Psoas muscle (tissue), 8 donors: Measurements from ENCODE around the gene PLXNB2. TPM values are rescaled to one million over a fixed set of nuclear protein-coding genes. Genes with fewer than 3 reads are reported as not detected.

ENCODE experiments used
- ATAC-seq, 4 donors: fragments of 200-7000 bp; cut with Tn5 transposase; one replicate each; pipeline ENCODE4 v1.9.1; 2020; ENCODE audit warnings: moderate library complexity in 3 of 4, mild to moderate bottlenecking in 2 of 4
- DNase-seq, 2 donors: peaks; one replicate each; pipeline ENCODE4 v3.0.0-alpha.2; 2020
- H3K27ac ChIP-seq: fragments of 200-600 bp; one replicate; pipeline ENCODE4 v1.8.0; 2022
- H3K27me3 ChIP-seq, 3 donors: fragments of 200-600 bp in 1 of 3; one replicate each; pipeline versions ENCODE4 v1.6.1 to v1.8.0; 2013 to 2022; ENCODE audit warnings: low read length in 2 of 3, mild to moderate bottlenecking in 2 of 3, moderate library complexity in 1 of 3; ENCODE audit not compliant: insufficient read depth in 3 of 3
- H3K36me3 ChIP-seq, 2 donors: fragments of 200-600 bp in 1 of 2; one replicate each; pipeline versions ENCODE4 v1.6.1 to v1.8.0; 2013 to 2022; ENCODE audit warnings: low read depth in 1 of 2, mild to moderate bottlenecking in 1 of 2, moderate library complexity in 1 of 2; ENCODE audit not compliant: insufficient read depth in 1 of 2
- H3K4me1 ChIP-seq: fragments of 200-600 bp; one replicate; pipeline ENCODE4 v1.8.0; 2022
- H3K4me3 ChIP-seq: fragments of 200-600 bp; one replicate; pipeline ENCODE4 v1.8.0; 2022; ENCODE audit warnings: mild to moderate bottlenecking
- H3K9me3 ChIP-seq: fragments of 200-600 bp; one replicate; pipeline ENCODE4 v1.8.0; 2022
- WGBS, 3 donors: extraction: QIAGEN DNeasy Blood & Tissue Kit; methylation state at CpG; one replicate each; pipeline versions ENCODE4 v1.1.6 to v1.1.7; 2013; 5-methylcytosine and 5-hydroxymethylcytosine counted together
- intact Hi-C, 2 donors: fragments of 100-400 bp; cut with DNase I; formaldehyde crosslinking; loops; one replicate each; pipeline versions ENCODE4 v1.11.0 to v1.14.2; 2022
- polyA plus RNA-seq, 3 donors: library from polyadenylated mRNA; stranded (reverse); fragments of 200-250 nt; gene quantifications; one replicate each; pipeline ENCODE4 v1.2.3, GENCODE V29; 2013
- total RNA-seq, 4 donors: library from RNA; stranded (reverse); fragmentation: NEBNext Ultra II Directional in 2 of 4; extraction: Animal tissue kit (Norgen Biotek cat#: 25700) in 2 of 4; gene quantifications; one replicate each; pipeline versions ENCODE4 v1.2.1 to v1.2.4, GENCODE V29; 2021 to 2023
- TF ChIP-seq, protein P1 (sequence below): fragments of 200-600 bp; IDR thresholded peaks from one replicate; pipeline ENCODE4 v1.8.0; 2022; ENCODE audit warnings: antibody characterized with exemption
- donor health status: healthy with polysubstance abuse.
- donor health status: DM: no; HTN: no; CAD: no; lungs with moderate emphysema.
- donor health status: Bipolar disorder and iron deficiency.
- donor health status: healthy.
- donor health status: DM: yes; HTN: yes; CAD: no.
- donor health status: DM: no; HTN: no; CAD: no.
- donor health status: DM: no; HTN: no; CAD: no.
- donor health status: DM: yes; HTN: yes; CAD: no.

The PLXNB2 gene
- total and polyA plus RNA-seq, 7 donors, result 3.9 to 43.7 (median 13.6) TPM

DNA sequence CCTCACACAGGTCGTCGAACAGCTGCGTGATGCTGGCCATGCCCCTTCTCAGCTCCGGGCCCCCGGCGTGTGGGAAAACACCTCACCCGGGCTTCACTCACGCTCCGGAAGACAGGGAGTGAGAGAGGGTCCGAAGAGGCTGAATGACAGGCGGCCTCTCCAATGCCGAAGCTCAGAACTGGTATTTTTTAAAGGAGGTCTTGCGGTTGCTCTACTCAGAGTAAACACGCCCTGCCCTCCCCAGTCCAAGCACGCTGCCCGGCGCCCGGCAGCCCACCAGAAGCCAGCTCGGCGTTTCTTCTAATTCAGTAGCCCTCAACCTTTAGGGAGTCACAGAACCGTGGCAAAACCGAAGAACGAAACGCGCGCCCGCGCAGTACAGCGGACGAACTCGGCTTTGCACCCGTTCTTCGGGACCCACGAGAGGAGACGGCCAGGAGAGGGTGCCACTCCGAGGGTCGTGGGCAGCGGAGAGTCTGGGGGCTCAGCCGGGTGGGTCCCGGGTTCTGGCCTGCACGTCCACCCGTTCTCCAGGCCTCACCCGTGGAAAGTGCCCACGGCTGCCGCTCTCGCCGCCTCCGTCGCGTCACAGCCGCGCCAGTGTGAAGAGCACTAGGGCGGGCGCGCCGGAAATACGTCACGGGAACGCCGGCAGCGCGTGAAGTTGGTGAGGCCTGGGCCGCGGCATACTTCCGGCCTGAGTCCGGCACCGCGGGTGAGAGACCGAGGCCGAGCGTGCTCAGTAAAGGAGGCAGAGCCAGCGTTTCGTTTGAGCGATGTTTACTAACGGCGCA is 62.8 kb downstream of the PLXNB2 start, which contains the start of gene TUBGCP6:
TSS of gene TUBGCP6 (minus strand) at position 604 of the 794 bp plus-strand sequence. CDS start at position 40, 564 bp downstream.
- DNase-seq, result peak; percentile 98
- 0 to 1% (median 0%) methylated on average over 75 to 76 of the region's 76 CpGs for WGBS, 3 donors
- TF ChIP-seq, protein P1, sequence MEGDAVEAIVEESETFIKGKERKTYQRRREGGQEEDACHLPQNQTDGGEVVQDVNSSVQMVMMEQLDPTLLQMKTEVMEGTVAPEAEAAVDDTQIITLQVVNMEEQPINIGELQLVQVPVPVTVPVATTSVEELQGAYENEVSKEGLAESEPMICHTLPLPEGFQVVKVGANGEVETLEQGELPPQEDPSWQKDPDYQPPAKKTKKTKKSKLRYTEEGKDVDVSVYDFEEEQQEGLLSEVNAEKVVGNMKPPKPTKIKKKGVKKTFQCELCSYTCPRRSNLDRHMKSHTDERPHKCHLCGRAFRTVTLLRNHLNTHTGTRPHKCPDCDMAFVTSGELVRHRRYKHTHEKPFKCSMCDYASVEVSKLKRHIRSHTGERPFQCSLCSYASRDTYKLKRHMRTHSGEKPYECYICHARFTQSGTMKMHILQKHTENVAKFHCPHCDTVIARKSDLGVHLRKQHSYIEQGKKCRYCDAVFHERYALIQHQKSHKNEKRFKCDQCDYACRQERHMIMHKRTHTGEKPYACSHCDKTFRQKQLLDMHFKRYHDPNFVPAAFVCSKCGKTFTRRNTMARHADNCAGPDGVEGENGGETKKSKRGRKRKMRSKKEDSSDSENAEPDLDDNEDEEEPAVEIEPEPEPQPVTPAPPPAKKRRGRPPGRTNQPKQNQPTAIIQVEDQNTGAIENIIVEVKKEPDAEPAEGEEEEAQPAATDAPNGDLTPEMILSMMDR, result peak; percentile 27
- Histone ChIP-seq H3K27ac (peak within 1 kb of the TSS; percentile 95), H3K27me3 (no peaks in the 10 kb centered on the region), H3K36me3 (peaks cover 0 to 44% of the 10 kb centered on the region in 2 donors), H3K9me3 (no peaks in the 10 kb centered on the region), H3K4me3 (peak within 1 kb of the TSS; percentile 98), H3K4me1 (peaks cover 45% of the 10 kb centered on the region)
- peak; percentile 89 to 91 (median 90) for ATAC-seq
- intact Hi-C loops, result loop anchor here in 1 of 2 donors (5.0 kb wide), 1 partner anchor 37 kb away; no protein-coding TSS in a partner anchor

DNA sequence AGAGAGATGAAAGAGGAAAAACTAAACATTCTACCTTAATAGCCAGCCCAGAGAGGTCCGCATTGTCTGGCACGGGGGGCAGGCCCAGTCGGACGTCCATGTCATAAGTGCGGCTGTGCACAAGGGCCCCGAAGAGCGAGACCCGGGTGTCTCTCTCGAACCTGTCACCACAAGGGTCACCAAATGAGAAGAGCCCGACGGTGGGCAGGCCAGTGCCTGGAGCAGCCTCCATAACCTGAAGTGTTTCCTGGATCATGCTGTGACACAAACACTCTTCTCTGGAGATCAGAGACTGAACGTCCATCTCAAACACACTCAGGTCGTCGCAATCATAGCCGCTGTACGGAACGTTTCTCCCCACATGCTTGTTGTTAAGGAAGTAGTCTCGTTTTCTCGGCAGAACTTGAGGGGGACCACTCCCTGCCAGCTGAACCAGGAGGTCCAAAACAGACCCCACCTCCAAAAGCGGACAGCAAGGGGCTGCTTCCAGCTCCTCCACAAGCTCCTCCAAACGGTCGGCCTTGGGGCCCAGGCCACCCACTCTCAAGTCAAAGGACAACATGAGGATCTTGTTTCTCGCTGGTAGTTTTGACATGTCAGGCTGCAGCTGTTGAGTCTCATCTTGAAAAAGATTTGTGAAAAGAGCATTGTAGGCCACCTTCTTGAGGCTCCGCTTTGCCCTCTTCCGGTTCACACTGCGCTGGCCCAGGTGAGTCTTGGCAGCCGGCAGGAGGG is 63.6 kb downstream of the PLXNB2 start:
- TF ChIP-seq, protein P1, result no peak
- Histone ChIP-seq H3K27me3 (no peaks in the 10 kb centered on the region), H3K4me1 (peaks cover 42% of the 10 kb centered on the region), H3K36me3 (peaks cover 0 to 48% of the 10 kb centered on the region in 2 donors), H3K27ac (peak overlapping the region; percentile 95), H3K9me3 (no peaks in the 10 kb centered on the region), H3K4me3 (peak overlapping the region; percentile 98)
- 13 to 16% (median 15%) methylated on average over 27 of the region's 27 CpGs for WGBS, 3 donors
- intact Hi-C loops, result loop anchor here in 1 of 2 donors (5.0 kb wide), 1 partner anchor 37 kb away; no protein-coding TSS in a partner anchor
- no peak for DNase-seq
- peak in 1 of 4 donors; percentile 20 for ATAC-seq

DNA sequence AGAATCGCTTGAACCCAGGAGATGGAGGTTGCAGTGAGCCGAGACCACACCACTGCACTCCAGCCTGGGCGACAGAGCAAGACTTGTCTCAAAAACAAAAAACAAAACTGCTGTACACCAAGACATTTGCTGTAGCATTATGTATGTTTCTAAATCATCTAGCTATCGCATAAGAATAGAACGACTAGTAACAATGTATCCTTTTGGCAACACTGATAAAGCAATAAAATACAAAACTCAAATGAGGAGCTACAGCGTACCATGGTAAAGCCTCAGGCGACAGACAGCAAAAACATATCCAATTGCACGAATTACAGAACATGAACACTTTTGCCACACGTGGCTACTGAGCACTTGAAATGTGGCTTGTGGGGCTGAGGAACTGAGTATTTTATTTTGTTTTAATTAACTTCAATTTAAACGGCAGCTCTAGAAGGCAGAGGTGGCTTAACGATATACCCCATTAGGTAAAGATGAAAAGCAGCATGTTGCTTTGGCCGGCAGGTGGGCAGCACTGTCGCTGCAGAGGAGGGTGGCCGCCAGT is 65.0 kb downstream of the PLXNB2 start:
- intact Hi-C loops, result loop anchor here in 1 of 2 donors (5.0 kb wide), 1 partner anchor 35 kb away; no protein-coding TSS in a partner anchor
- H3K4me1 ChIP-seq, result peaks cover 42% of the 10 kb centered on the region
- peaks cover 0 to 48% of the 10 kb centered on the region in 2 donors for H3K36me3 ChIP-seq
- peak overlapping the region; percentile 95 for H3K27ac ChIP-seq
- ATAC-seq (no peak), DNase-seq (no peak)
- TF ChIP-seq, protein P1, result no peak
- peak overlapping the region; percentile 98 for H3K4me3 ChIP-seq
- H3K27me3 ChIP-seq, result no peaks in the 10 kb centered on the region
- no peaks in the 10 kb centered on the region for H3K9me3 ChIP-seq
- 38 to 53% (median 43%) methylated on average over 14 of the region's 14 CpGs for whole genome bisulfite sequencing, 3 donors

DNA sequence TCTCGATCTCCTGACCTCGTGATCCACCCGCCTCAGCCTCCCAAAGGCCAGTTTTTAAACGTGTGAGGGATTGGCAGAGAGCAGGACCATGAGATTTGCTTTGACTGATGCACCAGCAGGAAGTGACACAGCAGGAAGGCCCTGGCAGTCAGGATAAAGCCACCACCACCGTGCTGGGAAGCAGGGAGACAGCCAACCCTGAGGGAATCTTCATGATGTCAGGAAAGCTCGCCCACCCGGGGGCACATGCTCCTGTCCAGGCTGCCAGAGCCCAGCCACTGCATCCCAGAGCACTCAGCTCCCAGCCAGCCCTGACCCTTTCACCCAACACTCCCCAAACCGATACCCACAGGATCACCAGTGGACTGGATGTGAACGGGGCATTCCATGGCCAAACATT is 68.7 kb downstream of the PLXNB2 start:
- Histone ChIP-seq H3K4me1 (peaks cover 30% of the 10 kb centered on the region), H3K27me3 (no peaks in the 10 kb centered on the region), H3K27ac (no peak overlapping the region), H3K9me3 (no peaks in the 10 kb centered on the region), H3K4me3 (no peak overlapping the region), H3K36me3 (peaks cover 0 to 44% of the 10 kb centered on the region in 2 donors)
- 85 to 87% (median 86%) methylated on average over 9 of the region's 9 CpGs for WGBS, 3 donors
- DNase-seq, result no peak
- ATAC-seq, result no peak
- intact Hi-C loops, result no loop called here
- TF ChIP-seq, protein P1, result no peak
